Activated CD4-positive, alpha-beta memory T cell treated with anti-CD3 and anti-CD28 coated beads, Interleukin-2, amount 10 ng/mL, durations not matched to agents 7 days and 5 days (primary cell): Measurements from ENCODE around the gene ZNF235. TPM values are rescaled to one million over a fixed set of nuclear protein-coding genes. Genes with fewer than 3 reads are reported as not detected.
"Not testable (repeated sequence)": the region's sequence is repeated elsewhere in the genome, so short reads cannot be mapped to it uniquely, and the experiment has no call there.

Source experiments
- CTCF ChIA-PET: fragments of 350-600 bp; sonication (Branson Sonifier 250); formaldehyde crosslinking; loops from one replicate; lab custom pipeline; 2021; ENCODE audit warnings: antibody characterized with exemption, inconsistent platforms; lab: Charles Lee
- POLR2A ChIA-PET: fragments of 350-600 bp; sonication (Branson Sonifier 250); formaldehyde crosslinking; loops from one replicate; lab custom pipeline; 2021; ENCODE audit warnings: antibody characterized with exemption; lab: Charles Lee
- DNase-seq: peaks from one replicate; pipeline ENCODE4 v3.0.0-alpha.2; 2020
- H3K27ac Mint-ChIP-seq: one replicate; pipeline ENCODE4 v1.8.0; 2021; ENCODE audit warnings: mild to moderate bottlenecking, mixed read lengths
- H3K27me3 Mint-ChIP-seq: one replicate; pipeline ENCODE4 v1.8.0; 2021; ENCODE audit warnings: mixed read lengths
- H3K36me3 Mint-ChIP-seq: one replicate; pipeline ENCODE4 v1.8.0; 2021; ENCODE audit warnings: low read depth, mixed read lengths
- H3K4me1 Mint-ChIP-seq: one replicate; pipeline ENCODE4 v1.8.0; 2021; ENCODE audit warnings: mixed read lengths
- H3K4me3 Mint-ChIP-seq: one replicate; pipeline ENCODE4 v1.8.0; 2021; ENCODE audit warnings: mild to moderate bottlenecking, mixed read lengths
- H3K9me3 Mint-ChIP-seq: one replicate; pipeline ENCODE4 v1.8.0; 2021; ENCODE audit warnings: mixed read lengths
- total RNA-seq, 2 experiments: library from RNA; stranded (reverse); gene quantifications; one replicate each; pipeline ENCODE4 v1.2.3, GENCODE V29; 2021

Gene ZNF235
- 1 to 10 TPM; 5.2 to 5.9 TPM for total RNA-seq

- Mint-ChIP-seq H3K36me3 (peaks cover 29% of the 10 kb centered on the region), H3K27ac (peak within 1 kb of the TSS; percentile 54), H3K4me1 (peaks cover 18% of the 10 kb centered on the region), H3K4me3 (peak within 1 kb of the TSS; percentile 85), H3K27me3 (no peaks in the 10 kb centered on the region), H3K9me3 (peaks cover 18% of the 10 kb centered on the region)
- ChIA-PET POLR2A (interaction anchor here (0.8 to 2.3 kb wide), 5 partner anchors 92 to 210 kb away, joined by 3 to 10 read pairs (median 5); partner anchors contain the start of genes ZNF180 and ZNF227), CTCF (no interaction called here)
- DNase-seq = peak; percentile 76
These were observed at the start of gene ZNF235 for GRCh38 chr19:44304659-44305193. TSS of gene ZNF235 (minus strand) at chr19:44305025. CDS start at chr19:44303404, 1,621 bp downstream.

GRCh38 chr19:44346556-44346955 is 41.7 kb upstream of the ZNF235 start:
- H3K36me3 Mint-ChIP-seq = no peaks in the 10 kb centered on the region
- H3K4me1 Mint-ChIP-seq = no peaks in the 10 kb centered on the region
- no peak overlapping the region for H3K27ac Mint-ChIP-seq
- no peak overlapping the region for H3K4me3 Mint-ChIP-seq
- ChIA-PET POLR2A (no interaction called here), CTCF (interaction anchor here (0.6 kb wide), 1 partner anchor 27 kb away, joined by 3 read pairs; no protein-coding TSS in a partner anchor)
- peaks cover 25% of the 10 kb centered on the region for H3K9me3 Mint-ChIP-seq
- no peaks in the 10 kb centered on the region for H3K27me3 Mint-ChIP-seq
- no peak for DNase-seq

- Mint-ChIP-seq H3K27me3 (no peaks in the 10 kb centered on the region), H3K27ac (no peak overlapping the region), H3K9me3 (peaks cover 24% of the 10 kb centered on the region), H3K36me3 (no peaks in the 10 kb centered on the region), H3K4me1 (no peaks in the 10 kb centered on the region), H3K4me3 (no peak overlapping the region)
- DNase-seq = no peak
- ChIA-PET CTCF (no interaction called here), POLR2A (no interaction called here)
These were observed 41.1 kb upstream of the ZNF235 start for GRCh38 chr19:44345959-44346358.

GRCh38 chr19:44344255-44344654 is 39.4 kb upstream of the ZNF235 start:
- H3K27me3 Mint-ChIP-seq = no peaks in the 10 kb centered on the region
- ChIA-PET POLR2A (no interaction called here), CTCF (no interaction called here)
- no peaks in the 10 kb centered on the region for H3K4me1 Mint-ChIP-seq
- no peak overlapping the region for H3K4me3 Mint-ChIP-seq
- H3K27ac Mint-ChIP-seq = no peak overlapping the region
- no peaks in the 10 kb centered on the region for H3K36me3 Mint-ChIP-seq
- H3K9me3 Mint-ChIP-seq = peaks cover 18% of the 10 kb centered on the region
- DNase-seq = no peak

- Mint-ChIP-seq H3K4me3 (no peak overlapping the region), H3K27me3 (no peaks in the 10 kb centered on the region), H3K9me3 (peaks cover 26% of the 10 kb centered on the region), H3K27ac (no peak overlapping the region), H3K36me3 (no peaks in the 10 kb centered on the region), H3K4me1 (no peaks in the 10 kb centered on the region)
- ChIA-PET CTCF (interaction anchor here (0.6 kb wide), 1 partner anchor 14 kb away, joined by 4 read pairs; no protein-coding TSS in a partner anchor), POLR2A (no interaction called here)
- DNase-seq = no peak
These were observed 37.0 kb upstream of the ZNF235 start for GRCh38 chr19:44341794-44342193.

GRCh38 chr19:44334639-44335038 is 29.8 kb upstream of the ZNF235 start:
- H3K27ac Mint-ChIP-seq, H3K27me3 Mint-ChIP-seq, H3K36me3 Mint-ChIP-seq, CTCF ChIA-PET, POLR2A ChIA-PET, H3K4me3 Mint-ChIP-seq, DNase-seq, H3K4me1 Mint-ChIP-seq: not testable (repeated sequence)
- H3K9me3 Mint-ChIP-seq = peaks cover 44% of the 10 kb centered on the region

- no peak overlapping the region for H3K4me3 Mint-ChIP-seq
- CTCF ChIA-PET = no interaction called here
- H3K9me3 Mint-ChIP-seq = peaks cover 48% of the 10 kb centered on the region
- no peaks in the 10 kb centered on the region for H3K36me3 Mint-ChIP-seq
- H3K27me3 Mint-ChIP-seq = no peaks in the 10 kb centered on the region
- H3K4me1 Mint-ChIP-seq = no peaks in the 10 kb centered on the region
- POLR2A ChIA-PET = no interaction called here
- no peak for DNase-seq
- H3K27ac Mint-ChIP-seq = no peak overlapping the region
These were observed 27.3 kb upstream of the ZNF235 start for GRCh38 chr19:44332145-44332544.

- no peak for DNase-seq
- H3K36me3 Mint-ChIP-seq = no peaks in the 10 kb centered on the region
- ChIA-PET CTCF (no interaction called here), POLR2A (no interaction called here)
- H3K9me3 Mint-ChIP-seq = peaks cover 26% of the 10 kb centered on the region
- no peaks in the 10 kb centered on the region for H3K4me1 Mint-ChIP-seq
- no peak overlapping the region for H3K4me3 Mint-ChIP-seq
- no peaks in the 10 kb centered on the region for H3K27me3 Mint-ChIP-seq
- H3K27ac Mint-ChIP-seq = no peak overlapping the region
These were observed 11.1 kb upstream of the ZNF235 start for GRCh38 chr19:44315883-44316282.

- no peaks in the 10 kb centered on the region for H3K27me3 Mint-ChIP-seq
- no peak for DNase-seq
- H3K9me3 Mint-ChIP-seq = peaks cover 17% of the 10 kb centered on the region
- ChIA-PET POLR2A (no interaction called here), CTCF (no interaction called here)
- H3K27ac Mint-ChIP-seq = no peak overlapping the region
- no peak overlapping the region for H3K4me3 Mint-ChIP-seq
- no peaks in the 10 kb centered on the region for H3K4me1 Mint-ChIP-seq
- peaks cover 1% of the 10 kb centered on the region for H3K36me3 Mint-ChIP-seq
These were observed 8.4 kb upstream of the ZNF235 start for GRCh38 chr19:44313231-44313630.

GRCh38 chr19:44308011-44308410 is 3.2 kb upstream of the ZNF235 start:
- Mint-ChIP-seq H3K27ac (no peak overlapping the region), H3K4me1 (peaks cover 18% of the 10 kb centered on the region), H3K36me3 (peaks cover 6% of the 10 kb centered on the region), H3K27me3 (no peaks in the 10 kb centered on the region), H3K4me3 (no peak overlapping the region), H3K9me3 (peaks cover 18% of the 10 kb centered on the region)
- ChIA-PET POLR2A (no interaction called here), CTCF (no interaction called here)
- DNase-seq = no peak

- H3K27me3 Mint-ChIP-seq = no peaks in the 10 kb centered on the region
- peaks cover 18% of the 10 kb centered on the region for H3K4me1 Mint-ChIP-seq
- H3K9me3 Mint-ChIP-seq = peaks cover 18% of the 10 kb centered on the region
- ChIA-PET CTCF (no interaction called here), POLR2A (no interaction called here)
- no peak for DNase-seq
- peaks cover 16% of the 10 kb centered on the region for H3K36me3 Mint-ChIP-seq
- no peak overlapping the region for H3K4me3 Mint-ChIP-seq
- H3K27ac Mint-ChIP-seq = no peak overlapping the region
These were observed 1.5 kb upstream of the ZNF235 start for GRCh38 chr19:44306283-44306682.

GRCh38 chr19:44305457-44305856 is 632 bp upstream of the ZNF235 start:
- Mint-ChIP-seq H3K4me1 (peaks cover 18% of the 10 kb centered on the region), H3K27me3 (no peaks in the 10 kb centered on the region), H3K36me3 (peaks cover 21% of the 10 kb centered on the region), H3K27ac (no peak overlapping the region), H3K4me3 (peak overlapping the region; percentile 36), H3K9me3 (peaks cover 18% of the 10 kb centered on the region)
- POLR2A ChIA-PET = interaction anchor here (1.6 to 2.3 kb wide), 2 partner anchors 98 to 194 kb away, joined by 5 to 10 read pairs; partner anchors contain the start of gene ZNF180
- no peak for DNase-seq
- CTCF ChIA-PET = no interaction called here

GRCh38 chr19:44303976-44304568 is 753 bp downstream of the ZNF235 start:
- Mint-ChIP-seq H3K27ac (no peak overlapping the region), H3K36me3 (peaks cover 34% of the 10 kb centered on the region), H3K4me1 (peaks cover 18% of the 10 kb centered on the region), H3K9me3 (peaks cover 18% of the 10 kb centered on the region), H3K4me3 (peak overlapping the region; percentile 85), H3K27me3 (no peaks in the 10 kb centered on the region)
- DNase-seq = no peak
- POLR2A ChIA-PET = interaction anchor here (0.8 to 2.3 kb wide), 5 partner anchors 92 to 209 kb away, joined by 3 to 10 read pairs (median 5); partner anchors contain the start of genes ZNF180 and ZNF227
- CTCF ChIA-PET = no interaction called here
